ENCODE results near the gene VWA5A.
A peak's percentile ranks its signal among the peaks of the same experiment; 100 is the strongest.

The VWA5A gene

GRCh38 chr11:124183068-124183467 is 67.8 kb downstream of the VWA5A start, which contains the start of gene OR10D3:
Gene OR10D3 (plus strand): TSS chr11:124183345. CDS start chr11:124185270, 1,925 bp downstream.
- DNase-seq (ENCODE audit: low read depth in 1 of 2, low spot score in 1 of 2): no peak
- in situ Hi-C loops (cut with HindIII; ENCODE audit: low pct_unique_long_range_greater_than_20kb, low sequenced_read_pairs): no loop called here
- TF ChIP-seq JUND (IDR thresholded peaks at IDR 0.05; ENCODE audit: low read depth): no peak

GRCh38 chr11:124190298-124191139 is 75.3 kb downstream of the VWA5A start:
- TF ChIP-seq JUND (IDR thresholded peaks at IDR 0.05; ENCODE audit: low read depth): no peak
- no peak for DNase-seq (ENCODE audit: low read depth in 1 of 2, low spot score in 1 of 2)
- in situ Hi-C loops (cut with HindIII; ENCODE audit: low pct_unique_long_range_greater_than_20kb, low sequenced_read_pairs): no loop called here

DNA sequence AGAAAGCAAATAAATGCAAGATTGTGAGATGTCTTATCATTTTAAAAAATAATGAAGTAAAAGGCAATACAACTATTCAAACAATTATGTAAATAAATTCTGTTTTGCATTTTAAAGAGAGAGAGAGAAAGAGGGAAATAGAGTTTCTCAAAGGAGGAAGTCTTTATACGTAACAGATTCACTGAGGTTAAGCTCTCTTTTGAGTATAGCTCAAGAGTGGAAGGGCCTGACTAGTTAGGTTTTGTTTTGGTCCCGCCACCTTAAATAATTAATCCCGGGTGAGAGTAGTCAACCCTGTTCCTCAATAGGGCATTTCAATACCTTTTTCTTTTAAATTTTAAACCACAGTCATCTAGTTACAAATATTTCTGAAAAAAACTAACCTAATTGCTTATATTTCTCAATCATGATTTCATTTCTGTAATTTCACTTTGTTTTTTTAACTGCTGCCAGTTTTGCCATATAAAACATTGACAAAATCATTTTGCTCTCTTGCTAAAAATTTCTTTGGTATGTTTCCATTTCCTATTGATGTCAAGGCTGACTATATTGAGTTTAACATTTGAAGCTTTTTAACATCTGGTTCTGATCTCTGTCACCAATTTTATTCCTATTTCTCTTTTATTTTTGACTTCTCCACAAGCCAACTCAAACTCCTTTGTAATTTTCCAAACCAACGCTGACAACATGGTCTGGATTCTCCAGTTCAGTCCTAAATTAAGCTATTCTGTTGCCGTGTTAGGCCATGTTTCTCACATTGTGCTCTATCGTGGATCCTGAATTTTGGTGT is 78.2 kb downstream of the VWA5A start:
- no peak for TF ChIP-seq JUND (IDR thresholded peaks at IDR 0.05; ENCODE audit: low read depth)
- DNase-seq (ENCODE audit: low read depth in 1 of 2, low spot score in 1 of 2): no peak
- in situ Hi-C loops (cut with HindIII; ENCODE audit: low pct_unique_long_range_greater_than_20kb, low sequenced_read_pairs): no loop called here

GRCh38 chr11:124194293-124195188 is 79.3 kb downstream of the VWA5A start:
- in situ Hi-C loops (cut with HindIII; ENCODE audit: low pct_unique_long_range_greater_than_20kb, low sequenced_read_pairs): no loop called here
- no peak for TF ChIP-seq JUND (IDR thresholded peaks at IDR 0.05; ENCODE audit: low read depth)
- DNase-seq (ENCODE audit: low read depth in 1 of 2, low spot score in 1 of 2): no peak

- in situ Hi-C loops (cut with HindIII; ENCODE audit: low pct_unique_long_range_greater_than_20kb, low sequenced_read_pairs): no loop called here
- peak; percentile 50 to 88 for DNase-seq (ENCODE audit: low read depth in 1 of 2, low spot score in 1 of 2)
- no peak for TF ChIP-seq JUND (IDR thresholded peaks at IDR 0.05; ENCODE audit: low read depth)
Measured at GRCh38 chr11:124195189-124195734, 80.0 kb downstream of the VWA5A start.
